Measurements from ENCODE around the gene NABP2.

- TF ChIP-seq POLR2AphosphoS5 (IDR thresholded peaks at IDR 0.05) (peak; percentile 69 to 92), EP300 (IDR thresholded peaks at IDR 0.05) (no peak), POLR2A (IDR thresholded peaks at IDR 0.05) (peak in 3 of 4 donors; percentile 80 to 90 (median 81)), CTCF (IDR thresholded peaks at IDR 0.05) (peak; percentile 60 to 89 (median 82))
Observed at GRCh38 chr12:56266693-56267442, 42.7 kb downstream of the NABP2 start, which contains the start of gene COQ10A.
